PC-3 (cell line): ENCODE data around the gene ISYNA1. TPM values are rescaled to one million over a fixed set of nuclear protein-coding genes. Genes with fewer than 3 reads are reported as not detected.
A peak's percentile ranks its signal among the peaks of the same experiment; 100 is the strongest.

Experiments used
- ATAC-seq: fragments of 200-7000 bp; cut with Tn5 transposase; 2 replicates; pipeline ENCODE4 v1.9.1; 2020; ENCODE audit warnings: mild to moderate bottlenecking, moderate library complexity
- BruUV-seq: library from RNA; stranded (reverse); fragments of 400-500 nt; replicated peaks from 2 replicates; lab custom pipeline; 2021; lab: Mats Ljungman, UMichigan
- CTCF ChIA-PET: fragments of 300-600 bp; sonication (Branson Sonifier 250); formaldehyde crosslinking; loops from one replicate; lab custom pipeline; 2022; ENCODE audit warnings: antibody characterized with exemption; lab: Charles Lee
- POLR2A ChIA-PET: fragments of 300-600 bp; sonication (Branson Sonifier 250); formaldehyde crosslinking; loops from one replicate; lab custom pipeline; 2022; ENCODE audit warnings: antibody characterized with exemption; ENCODE audit not compliant: unreplicated experiment; lab: Charles Lee
- DNase-seq: peaks from one replicate; pipeline ENCODE4 v3.0.0-alpha.2; 2015
- H2AFZ ChIP-seq: fragments of 300-600 bp; sonication (generic); 2 replicates; pipeline ENCODE4 v1.6.0; 2016; ENCODE audit warnings: antibody characterized with exemption, low read length
- H3F3A ChIP-seq: fragments of 300-600 bp; sonication (generic); one replicate; pipeline ENCODE4 v1.6.0; 2017; ENCODE audit warnings: antibody characterized with exemption, low read length, control low read depth, mild to moderate bottlenecking; ENCODE audit not compliant: unreplicated experiment
- H3K27ac ChIP-seq: fragments of 300-600 bp; sonication (generic); 2 replicates; pipeline ENCODE4 v1.5.1; 2016; ENCODE audit warnings: mild to moderate bottlenecking, low read length
- H3K27me3 ChIP-seq: fragments of 300-600 bp; sonication (generic); 2 replicates; pipeline ENCODE4 v1.6.1; 2016; ENCODE audit warnings: low read length, mixed read lengths
- H3K36me3 ChIP-seq: fragments of 300-600 bp; sonication (generic); 2 replicates; pipeline ENCODE4 v1.6.1; 2016; ENCODE audit warnings: low read depth, mixed run types, low read length, mixed read lengths
- H3K4me1 ChIP-seq: fragments of 300-600 bp; sonication (generic); 2 replicates; pipeline ENCODE4 v1.5.1; 2016; ENCODE audit warnings: low read length; ENCODE audit not compliant: insufficient read depth
- H3K4me2 ChIP-seq: fragments of 300-600 bp; sonication (generic); 2 replicates; pipeline ENCODE4 v1.6.0; 2016; ENCODE audit warnings: low read length
- H3K4me3 ChIP-seq: fragments of 300-600 bp; sonication (generic); 2 replicates; pipeline ENCODE4 v1.5.1; 2016; ENCODE audit warnings: mild to moderate bottlenecking, low read length, mixed read lengths
- H3K79me2 ChIP-seq: fragments of 300-600 bp; sonication (generic); 2 replicates; pipeline ENCODE4 v1.6.1; 2017; ENCODE audit warnings: low read length, mixed read lengths
- H3K9ac ChIP-seq: fragments of 300-600 bp; sonication (generic); 2 replicates; pipeline ENCODE4 v1.6.0; 2016; ENCODE audit warnings: mild to moderate bottlenecking, low read length
- H3K9me2 ChIP-seq: fragments of 300-600 bp; sonication (generic); replicated peaks from 2 replicates; pipeline ENCODE4 v1.6.1; 2016; ENCODE audit warnings: mixed run types, low read length, mixed read lengths
- H3K9me3 ChIP-seq: fragments of 300-600 bp; sonication (generic); 2 replicates; pipeline ENCODE4 v1.6.1; 2016; ENCODE audit warnings: low read length, mixed read lengths
- H4K20me1 ChIP-seq: fragments of 300-600 bp; sonication (generic); 2 replicates; pipeline ENCODE4 v1.6.1; 2016; ENCODE audit warnings: low read length, mixed read lengths
- CTCF ChIP-seq: fragments of 300-600 bp; sonication (generic); conservative IDR thresholded peaks from 2 replicates; pipeline ENCODE4 v1.5.1; 2017; ENCODE audit warnings: antibody characterized with exemption, low read depth, mild to moderate bottlenecking, low read length
- EZH2 ChIP-seq: fragments of 300-600 bp; sonication (generic); IDR thresholded peaks from one replicate; pipeline ENCODE4 v1.6.1; 2017; ENCODE audit warnings: antibody characterized with exemption, mild to moderate bottlenecking, low read length; ENCODE audit not compliant: unreplicated experiment
- EZH2phosphoT487 ChIP-seq: fragments of 300-600 bp; sonication (generic); IDR thresholded peaks from 2 replicates; pipeline ENCODE4 v1.6.1; 2018; ENCODE audit warnings: mild to moderate bottlenecking, antibody characterized with exemption, low read length, borderline replicate concordance
- intact Hi-C: fragments of 100-400 bp; cut with micrococcal nuclease; formaldehyde crosslinking; loops from 2 replicates; pipeline ENCODE4 v1.9.0; 2023
- total RNA-seq: library from RNA; depleted of rRNA; stranded (reverse); fragments of >200 nt; gene quantifications from 2 replicates; pipeline ENCODE4 v1.2.3, GENCODE V29; 2014

ISYNA1 gene
- total RNA-seq, 1 experiment from 2014 or later, result 19.4 TPM

GRCh38 chr19:18434411-18435175, 3.3 kb downstream of the ISYNA1 start:
- Histone ChIP-seq H3K4me1 (no peaks in the 10 kb centered on the region), H3K79me2 (no peaks in the 10 kb centered on the region), H3K9ac (no peak overlapping the region), H3K9me3 (no peaks in the 10 kb centered on the region), H3K27me3 (no peaks in the 10 kb centered on the region), H3K36me3 (no peaks in the 10 kb centered on the region), H3K9me2 (no peaks in the 10 kb centered on the region), H4K20me1 (no peaks in the 10 kb centered on the region), H3K4me2 (0 out of 2 replicates have a peak overlapping the region, but pooled peaks have one; percentile 20), H3F3A (no peaks in the 10 kb centered on the region), H2AFZ (no peak overlapping the region), H3K4me3 (no peak overlapping the region), H3K27ac (no peak overlapping the region)
- no peak for TF ChIP-seq EZH2
- no peak for TF ChIP-seq EZH2phosphoT487
- no peak for TF ChIP-seq CTCF
- intact Hi-C loops, result no loop called here
- no TSS peak for BruUV-seq
- CTCF ChIA-PET, result interaction anchor here (0.6 kb wide), 1 partner anchor 183 kb away, joined by 3 read pairs; no protein-coding TSS in a partner anchor
- DNase-seq (no peak), ATAC-seq (no peak)
- POLR2A ChIA-PET, result no interaction called here

- no peaks in the 10 kb centered on the region for H3F3A ChIP-seq
- ATAC-seq (no peak), DNase-seq (no peak)
- no peaks in the 10 kb centered on the region for H3K27me3 ChIP-seq
- intact Hi-C loops, result no loop called here
- POLR2A ChIA-PET, result no interaction called here
- CTCF ChIA-PET, result interaction anchor here (0.6 kb wide), 1 partner anchor 182 kb away, joined by 3 read pairs; no protein-coding TSS in a partner anchor
- no peaks in the 10 kb centered on the region for H3K36me3 ChIP-seq
- no peaks in the 10 kb centered on the region for H3K9me2 ChIP-seq
- no peaks in the 10 kb centered on the region for H3K9me3 ChIP-seq
- H3K4me3 ChIP-seq, result no peak overlapping the region
- H3K27ac ChIP-seq, result no peak overlapping the region
- no peaks in the 10 kb centered on the region for H4K20me1 ChIP-seq
- BruUV-seq, result TSS peak; percentile 38
- H3K4me1 ChIP-seq, result no peaks in the 10 kb centered on the region
- no peak overlapping the region for H2AFZ ChIP-seq
- no peak for TF ChIP-seq CTCF
- no peak for TF ChIP-seq EZH2
- TF ChIP-seq EZH2phosphoT487, result no peak
- H3K9ac ChIP-seq, result no peak overlapping the region
- H3K4me2 ChIP-seq, result peak overlapping the region; percentile 20; the same call in 1 of the 2 replicates
- no peaks in the 10 kb centered on the region for H3K79me2 ChIP-seq
Measured at GRCh38 chr19:18433735-18434398, 4.1 kb downstream of the ISYNA1 start.
